ENCODE data around the gene SH3D21.

GRCh38 chr1:36328088-36328480 lies 21.9 kb downstream of the SH3D21 start:
- TF ChIP-seq EP300 (IDR thresholded peaks at IDR 0.05; ENCODE audit: borderline replicate concordance in 1 of 2, low read depth in 2 of 2, low read length in 2 of 2) (no peak), JUND (IDR thresholded peaks at IDR 0.05; ENCODE audit: low read length) (no peak), CTCF (IDR thresholded peaks at IDR 0.05; ENCODE audit: control extremely low read depth in 1 of 3, insufficient read depth in 1 of 3, low read depth in 1 of 3, low read length in 3 of 3) (no peak), SIRT6 (IDR thresholded peaks at IDR 0.05; ENCODE audit: low read length) (no peak), EZH2 (IDR thresholded peaks at IDR 0.05; ENCODE audit: low read depth, low read length, severe bottlenecking) (no peak), SUZ12 (IDR thresholded peaks at IDR 0.05; ENCODE audit: low read length) (no peak), YY1 (IDR thresholded peaks at IDR 0.05; ENCODE audit: low read depth, low read length) (no peak), EGR1 (IDR thresholded peaks at IDR 0.05; ENCODE audit: borderline replicate concordance, low read depth, low read length) (no peak), USF2 (IDR thresholded peaks at IDR 0.05; ENCODE audit: low read length) (no peak), KDM1A (IDR thresholded peaks at IDR 0.05; ENCODE audit: borderline replicate concordance, low read length) (no peak), POLR2A (IDR thresholded peaks at IDR 0.05; ENCODE audit: control extremely low read depth in 1 of 2, low read depth in 2 of 2, low read length in 2 of 2) (no peak)
